Measurements from ENCODE around the gene CUBN. TPM values are rescaled to one million over a fixed set of nuclear protein-coding genes. Genes with fewer than 3 reads are reported as not detected.
A peak's percentile ranks its signal among the peaks of the same experiment; 100 is the strongest.

CUBN gene
- total and polyA plus RNA-seq, 9 of the 15 experiments (the other 6 are each of a cell fraction or from before 2014, with no cell fraction given), result 0.04 to 0.33 (median 0.09) TPM

DNA sequence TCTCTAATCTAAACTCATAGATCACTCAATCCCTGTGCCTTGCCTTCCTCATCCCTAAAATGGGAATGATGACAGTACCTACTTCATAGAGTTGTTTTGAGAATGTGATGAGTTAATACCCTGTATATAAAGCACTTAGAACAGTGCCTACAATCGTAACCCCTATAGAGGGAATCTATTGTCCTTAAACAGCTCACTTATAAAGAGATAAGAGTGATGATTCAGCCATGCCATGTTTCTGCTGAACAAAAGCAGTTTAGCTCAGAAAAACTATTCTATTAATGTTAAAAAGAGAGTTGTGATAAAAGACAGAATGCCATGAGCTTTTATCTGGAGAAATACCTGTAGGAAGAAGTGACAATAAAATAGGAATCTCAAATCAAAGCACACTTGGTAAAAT lies 63.6 kb downstream of the CUBN start (continued):
- TF ChIP-seq, protein P1, sequence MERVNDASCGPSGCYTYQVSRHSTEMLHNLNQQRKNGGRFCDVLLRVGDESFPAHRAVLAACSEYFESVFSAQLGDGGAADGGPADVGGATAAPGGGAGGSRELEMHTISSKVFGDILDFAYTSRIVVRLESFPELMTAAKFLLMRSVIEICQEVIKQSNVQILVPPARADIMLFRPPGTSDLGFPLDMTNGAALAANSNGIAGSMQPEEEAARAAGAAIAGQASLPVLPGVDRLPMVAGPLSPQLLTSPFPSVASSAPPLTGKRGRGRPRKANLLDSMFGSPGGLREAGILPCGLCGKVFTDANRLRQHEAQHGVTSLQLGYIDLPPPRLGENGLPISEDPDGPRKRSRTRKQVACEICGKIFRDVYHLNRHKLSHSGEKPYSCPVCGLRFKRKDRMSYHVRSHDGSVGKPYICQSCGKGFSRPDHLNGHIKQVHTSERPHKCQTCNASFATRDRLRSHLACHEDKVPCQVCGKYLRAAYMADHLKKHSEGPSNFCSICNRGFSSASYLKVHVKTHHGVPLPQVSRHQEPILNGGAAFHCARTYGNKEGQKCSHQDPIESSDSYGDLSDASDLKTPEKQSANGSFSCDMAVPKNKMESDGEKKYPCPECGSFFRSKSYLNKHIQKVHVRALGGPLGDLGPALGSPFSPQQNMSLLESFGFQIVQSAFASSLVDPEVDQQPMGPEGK (CRISPR knock-in tag; IDR thresholded peaks at IDR 0.05; ENCODE audit: borderline replicate concordance), result no peak

DNA sequence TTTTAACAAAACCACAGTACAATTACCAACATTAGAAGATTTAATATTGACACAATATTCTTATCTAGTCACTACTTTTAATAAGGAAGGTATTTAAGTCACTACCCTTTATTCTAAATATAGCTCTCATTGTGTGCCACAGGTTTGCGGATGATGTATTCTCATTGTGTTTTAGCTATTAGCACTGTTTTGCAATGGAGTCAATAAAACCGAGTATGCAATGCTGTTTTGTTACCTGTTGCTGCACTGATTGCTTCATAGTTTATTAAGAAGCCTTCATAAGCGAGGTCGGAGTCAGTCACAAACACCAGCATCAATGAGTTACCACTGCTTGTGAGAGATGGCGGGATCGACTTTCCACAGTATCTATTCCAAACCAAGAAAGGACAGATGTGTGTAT lies 64.3 kb downstream of the CUBN start:
- in situ Hi-C loops (cut with MboI) (no loop called here), intact Hi-C loops (cut with micrococcal nuclease) (no loop called here)
- H3K27ac ChIP-seq (ENCODE audit: extremely low read depth, low read depth, low read length), result no peak overlapping the region
- TF ChIP-seq CEBPG (CRISPR knock-in tag; IDR thresholded peaks at IDR 0.05) (no peak), CEBPG (tag; conservative IDR thresholded peaks at IDR 0.05 in 1 of 2, IDR thresholded peaks at IDR 0.05 in 1 of 2) (peak in 1 of 2 experiments; percentile 28; a peak in 1 of 4 replicates), ZNF324 (CRISPR knock-in tag; IDR thresholded peaks at IDR 0.05) (no peak)
- ATAC-seq (no peak), DNase-seq (ENCODE audit: extremely low read depth in 1 of 4, low spot score in 3 of 4) (no peak), FAIRE-seq (no peak)
- no TSS peak for BruUV-seq (replicated peaks)
- no peak overlapping the region for H3K4me3 ChIP-seq
- no peaks in the 10 kb centered on the region for H3K36me3 ChIP-seq (ENCODE audit: control insufficient read depth, insufficient read depth, low read length)
- H3K79me2 ChIP-seq (ENCODE audit: control insufficient read depth, insufficient read depth, low read length), result no peaks in the 10 kb centered on the region
- H4K20me1 ChIP-seq (replicated peaks; ENCODE audit: control insufficient read depth, insufficient read depth, low read length), result no peaks in the 10 kb centered on the region
- H3K4me1 ChIP-seq (replicated peaks in 1 of 2; ENCODE audit: control insufficient read depth in 2 of 2, insufficient read depth in 2 of 2, low read length in 2 of 2), result no peaks in the 10 kb centered on the region; a peak in 2 of 5 replicates
- no peaks in the 10 kb centered on the region for H3K9me3 ChIP-seq (replicated peaks; ENCODE audit: control insufficient read depth, insufficient read depth, low read depth, low read length)
- ChIA-PET POLR2A (interaction anchor here (0.8 kb wide), 1 partner anchor 28 kb away, joined by 3 read pairs; no protein-coding TSS in a partner anchor), CTCF (ENCODE audit: low intra/inter-chr PET ratio) (no interaction called here)
- 46% methylated on average over 6 of the region's 6 CpGs for WGBS (ENCODE audit: insufficient coverage, low coverage, missing lambda C conversion rate)
- H3K4me2 ChIP-seq (ENCODE audit: insufficient read depth, low read length), result no peak overlapping the region
- no peaks in the 10 kb centered on the region for H3K9me1 ChIP-seq (ENCODE audit: control insufficient read depth, insufficient read depth, low read length)
- H3K27me3 ChIP-seq (ENCODE audit: control insufficient read depth in 2 of 2, insufficient read depth in 2 of 2, low read length in 2 of 2), result no peaks in the 10 kb centered on the region
- H2AFZ ChIP-seq (ENCODE audit: low read depth, low read length), result no peak overlapping the region
- no peak overlapping the region for H3K9ac ChIP-seq (ENCODE audit: insufficient read depth in 1 of 2, low read depth in 2 of 2, low read length in 2 of 2)

Data from K562 (cell line).